Measurements from ENCODE around the gene HOXA9.

GRCh38 chr7:27167916-27168264, 2.6 kb upstream of the HOXA9 start:
- TF ChIP-seq POLR2A (IDR thresholded peaks at IDR 0.05; ENCODE audit: low read length) (no peak), CTCF (IDR thresholded peaks at IDR 0.05) (no peak), MAX (IDR thresholded peaks at IDR 0.05) (no peak)

All from A549 (cell line).